GM23338 (cell line): ENCODE measurements around the gene SPOUT1.

ENCODE experiments used
- CTCF ChIP-seq, 2 experiments: fragments of 200-600 bp in 1 of 2; sonication (generic) in 1 of 2; conservative IDR thresholded peaks; 2 replicates each; pipeline versions ENCODE4 v1.5.1 to v1.6.1; 2016 to 2017; ENCODE audit warnings: antibody characterized with exemption in 2 of 2, low read depth in 2 of 2, mild to moderate bottlenecking in 2 of 2, moderate library complexity in 1 of 2
- EZH2phosphoT487 ChIP-seq: fragments of 200-600 bp; sonication (generic); IDR thresholded peaks from one replicate; pipeline ENCODE4 v1.8.1; 2018; ENCODE audit warnings: antibody characterized with exemption; ENCODE audit not compliant: unreplicated experiment
- ZNF114 ChIP-seq: fragments of 250-450 bp; sonication (Bioruptor Pico); IDR thresholded peaks from 2 replicates; pipeline ENCODE4 v1.5.0; 2020; ENCODE audit warnings: mild to moderate bottlenecking, moderate library complexity
- TF ChIP-seq, protein P1 (sequence below): IDR thresholded peaks from 2 replicates; pipeline ENCODE4 v1.6.1; 2016; ENCODE audit warnings: antibody characterized with exemption

DNA sequence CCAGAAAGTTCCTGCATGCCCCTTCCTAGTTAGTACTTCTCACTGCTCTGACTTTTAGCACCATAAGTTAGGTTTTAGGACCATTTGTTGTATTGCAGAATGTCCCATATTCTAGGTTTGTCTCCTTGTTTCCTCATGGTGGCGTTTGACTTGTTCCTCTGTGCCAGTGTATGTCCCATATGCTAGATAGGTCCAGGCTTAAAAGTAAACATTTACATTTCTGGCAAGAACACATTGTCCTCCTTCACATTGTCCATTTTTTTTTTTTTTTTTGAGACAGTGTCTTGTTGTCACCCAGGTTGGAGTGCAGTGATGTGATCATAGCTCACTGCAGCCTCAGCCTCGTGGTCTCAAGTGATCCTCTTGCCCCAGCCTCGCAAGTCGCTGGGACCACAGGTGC lies 27.1 kb downstream of the SPOUT1 start:
- TF ChIP-seq, protein P1, sequence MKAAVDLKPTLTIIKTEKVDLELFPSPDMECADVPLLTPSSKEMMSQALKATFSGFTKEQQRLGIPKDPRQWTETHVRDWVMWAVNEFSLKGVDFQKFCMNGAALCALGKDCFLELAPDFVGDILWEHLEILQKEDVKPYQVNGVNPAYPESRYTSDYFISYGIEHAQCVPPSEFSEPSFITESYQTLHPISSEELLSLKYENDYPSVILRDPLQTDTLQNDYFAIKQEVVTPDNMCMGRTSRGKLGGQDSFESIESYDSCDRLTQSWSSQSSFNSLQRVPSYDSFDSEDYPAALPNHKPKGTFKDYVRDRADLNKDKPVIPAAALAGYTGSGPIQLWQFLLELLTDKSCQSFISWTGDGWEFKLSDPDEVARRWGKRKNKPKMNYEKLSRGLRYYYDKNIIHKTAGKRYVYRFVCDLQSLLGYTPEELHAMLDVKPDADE: no peak
- TF ChIP-seq CTCF (conservative IDR thresholded peaks at IDR 0.05; ENCODE audit: low read depth in 2 of 2): no peak
- no peak for TF ChIP-seq EZH2phosphoT487
- TF ChIP-seq ZNF114 (CRISPR knock-in tag): no peak
